Measurements from ENCODE around the gene KIAA1671. TPM values are rescaled to one million over a fixed set of nuclear protein-coding genes. Genes with fewer than 3 reads are reported as not detected.

KIAA1671 gene
- total and polyA plus RNA-seq, 2 of the 13 experiments (the other 11 are each of a cell fraction or from before 2014, with no cell fraction given) = 13.5 to 13.6 TPM

- Histone ChIP-seq H3K9ac (ENCODE audit: insufficient read depth, low read depth, low read length) (no peak overlapping the region), H3K9me3 (ENCODE audit: low read length) (no peaks in the 10 kb centered on the region), H3K27ac (ENCODE audit: extremely low read length, insufficient read depth, low read length) (no peak overlapping the region), H3K4me1 (ENCODE audit: insufficient read depth, low read length) (no peaks in the 10 kb centered on the region), H3K4me2 (ENCODE audit: low read depth, low read length) (no peak overlapping the region), H3K4me3 (replicated peaks in 1 of 3; ENCODE audit: insufficient read depth in 1 of 3, low read depth in 2 of 3, low read length in 3 of 3) (no peak overlapping the region), H3K36me3 (replicated peaks in 1 of 2; ENCODE audit: control insufficient read depth in 1 of 2, insufficient read depth in 2 of 2, low read length in 2 of 2) (no peaks in the 10 kb centered on the region), H3K79me2 (ENCODE audit: insufficient read depth, low read length) (no peaks in the 10 kb centered on the region), H3K27me3 (ENCODE audit: control insufficient read depth in 1 of 2, insufficient read depth in 2 of 2, low read length in 2 of 2) (peaks cover 4 to 17% of the 10 kb centered on the region in 2 experiments; a peak in 2 of 5 replicates), H4K20me1 (ENCODE audit: insufficient read depth, low read length) (no peaks in the 10 kb centered on the region), H2AFZ (ENCODE audit: low read length) (no peak overlapping the region)
- intact Hi-C loops (cut with micrococcal nuclease; ENCODE audit: unreplicated experiment) (no loop called here), in situ Hi-C loops (cut with HindIII; ENCODE audit: extremely low pct_ligation_motif_present, low pct_unique_long_range_greater_than_20kb) (loop anchor here (25.0 kb wide), 1 partner anchor 260 kb away; the partner anchor contains the start of gene CRYBB3)
- ATAC-seq (no peak), FAIRE-seq (no peak), DNase-seq (ENCODE audit: low spot score) (no peak)
- TF ChIP-seq ZNF331 (CRISPR knock-in tag; IDR thresholded peaks at IDR 0.05) (peak; percentile 97), SNAPC5 (CRISPR knock-in tag; IDR thresholded peaks at IDR 0.05; ENCODE audit: borderline replicate concordance) (no peak)
- 45% methylated on average over 1 of the region's 1 CpG for WGBS (ENCODE audit: low lambda C conversion rate)
- POLR2A ChIA-PET = no interaction called here
- CTCF ChIA-PET (ENCODE audit: low intra/inter-chr PET ratio, low total read pairs) = no interaction called here
- BruUV-seq (replicated peaks) = no TSS peak
Observed at GRCh38 chr22:24926849-24927579, 25.5 kb upstream of the KIAA1671 start.

GRCh38 chr22:24928322-24928721 is 24.2 kb upstream of the KIAA1671 start:
- POLR2A ChIA-PET = no interaction called here
- no peak overlapping the region for H2AFZ ChIP-seq (ENCODE audit: low read length)
- no peaks in the 10 kb centered on the region for H3K79me2 ChIP-seq (ENCODE audit: insufficient read depth, low read length)
- peaks cover 4 to 17% of the 10 kb centered on the region in 2 experiments; a peak in 2 of 5 replicates for H3K27me3 ChIP-seq (ENCODE audit: control insufficient read depth in 1 of 2, insufficient read depth in 2 of 2, low read length in 2 of 2)
- H3K9ac ChIP-seq (ENCODE audit: insufficient read depth, low read depth, low read length) = no peak overlapping the region
- in situ Hi-C loops (cut with HindIII; ENCODE audit: extremely low pct_ligation_motif_present, low pct_unique_long_range_greater_than_20kb) = loop anchor here (25.0 kb wide), 1 partner anchor 259 kb away; the partner anchor contains the start of gene CRYBB3
- no peak overlapping the region for H3K4me3 ChIP-seq (replicated peaks in 1 of 3; ENCODE audit: insufficient read depth in 1 of 3, low read depth in 2 of 3, low read length in 3 of 3)
- H4K20me1 ChIP-seq (ENCODE audit: insufficient read depth, low read length) = no peaks in the 10 kb centered on the region
- H3K4me1 ChIP-seq (ENCODE audit: insufficient read depth, low read length) = no peaks in the 10 kb centered on the region
- CTCF ChIA-PET (ENCODE audit: low intra/inter-chr PET ratio, low total read pairs) = no interaction called here
- FAIRE-seq (no peak), DNase-seq (ENCODE audit: low spot score) (no peak), ATAC-seq (no peak)
- H3K27ac ChIP-seq (ENCODE audit: extremely low read length, insufficient read depth, low read length) = no peak overlapping the region
- H3K4me2 ChIP-seq (ENCODE audit: low read depth, low read length) = no peak overlapping the region
- WGBS (ENCODE audit: low lambda C conversion rate) = 10% methylated on average over 6 of the region's 7 CpGs
- no peaks in the 10 kb centered on the region for H3K36me3 ChIP-seq (replicated peaks in 1 of 2; ENCODE audit: control insufficient read depth in 1 of 2, insufficient read depth in 2 of 2, low read length in 2 of 2)
- no peak for TF ChIP-seq NONO (IDR thresholded peaks at IDR 0.05)
- TF ChIP-seq NONO (CRISPR knock-in tag; conservative IDR thresholded peaks at IDR 0.05) = no peak
- no peak for TF ChIP-seq SMAD9 (CRISPR knock-in tag; IDR thresholded peaks at IDR 0.05)
- 0 out of 2 replicates have a peak, but pooled peaks have one; percentile 16 for TF ChIP-seq MNT (IDR thresholded peaks at IDR 0.05)
- TF ChIP-seq PHF21A (CRISPR knock-in tag; IDR thresholded peaks at IDR 0.05) = no peak
- TF ChIP-seq ZNF235 (CRISPR knock-in tag; IDR thresholded peaks at IDR 0.05; ENCODE audit: borderline replicate concordance) = no peak
- no TSS peak for BruUV-seq (replicated peaks)
- intact Hi-C loops (cut with micrococcal nuclease; ENCODE audit: unreplicated experiment) = no loop called here
- H3K9me3 ChIP-seq (ENCODE audit: low read length) = no peaks in the 10 kb centered on the region
